RWPE1 (cell line): Measurements from ENCODE around the gene CPED1.
"Not testable (repeated sequence)": the region's sequence is repeated elsewhere in the genome, so short reads cannot be mapped to it uniquely, and the experiment has no call there.

Experiments
- CTCF ChIA-PET: fragments of 350-600 bp; sonication (Branson Sonifier 250); formaldehyde crosslinking; extraction: SDS; loops from one replicate; lab custom pipeline; 2021; lab: Yijun Ruan, JAX
- POLR2A ChIA-PET: fragments of 400-600 bp; formaldehyde crosslinking; extraction: SDS; loops from one replicate; lab custom pipeline; 2020; ENCODE audit warnings: antibody characterized with exemption; ENCODE audit not compliant: low non-redundant PET; lab: Yijun Ruan, JAX
- DNase-seq: peaks from one replicate; pipeline ENCODE4 v3.0.0; 2012; ENCODE audit warnings: low spot score
- H3K27ac ChIP-seq: fragments of 450-650 bp; 2 replicates; pipeline ENCODE4 v1.5.1; 2017
- CTCF ChIP-seq: fragments of 450-650 bp; conservative IDR thresholded peaks from 2 replicates; pipeline ENCODE4 v1.5.1; 2017; ENCODE audit warnings: low read depth, mild to moderate bottlenecking

CPED1 gene

GRCh38 chr7:120966961-120967360, 21.6 kb upstream of the CPED1 start:
- CTCF ChIA-PET: no interaction called here
- no peak for DNase-seq
- POLR2A ChIA-PET: no interaction called here
- H3K27ac ChIP-seq: no peak overlapping the region
- no peak for TF ChIP-seq CTCF

DNA sequence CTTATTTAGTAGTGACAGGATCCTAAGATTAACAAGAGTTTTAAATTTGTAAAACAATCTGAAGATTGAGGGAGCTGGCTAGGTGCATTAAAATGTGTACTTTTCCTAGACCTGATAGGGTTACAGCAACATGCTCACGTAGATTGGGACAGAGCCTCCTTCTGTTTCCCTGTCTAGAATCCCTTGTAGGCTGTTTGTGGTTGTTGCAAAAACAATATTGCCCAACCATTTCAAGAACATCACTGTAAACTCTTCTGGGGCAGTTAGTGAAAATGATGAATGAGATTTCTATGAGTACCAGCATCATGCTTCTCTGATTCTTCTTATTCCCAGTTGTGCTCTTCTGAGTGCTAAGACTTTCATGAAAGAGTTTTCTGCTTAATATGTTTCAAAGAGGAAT, 14.7 kb upstream of the CPED1 start:
- H3K27ac ChIP-seq: no peak overlapping the region
- ChIA-PET CTCF (no interaction called here), POLR2A (no interaction called here)
- DNase-seq: no peak
- TF ChIP-seq CTCF: no peak

DNA sequence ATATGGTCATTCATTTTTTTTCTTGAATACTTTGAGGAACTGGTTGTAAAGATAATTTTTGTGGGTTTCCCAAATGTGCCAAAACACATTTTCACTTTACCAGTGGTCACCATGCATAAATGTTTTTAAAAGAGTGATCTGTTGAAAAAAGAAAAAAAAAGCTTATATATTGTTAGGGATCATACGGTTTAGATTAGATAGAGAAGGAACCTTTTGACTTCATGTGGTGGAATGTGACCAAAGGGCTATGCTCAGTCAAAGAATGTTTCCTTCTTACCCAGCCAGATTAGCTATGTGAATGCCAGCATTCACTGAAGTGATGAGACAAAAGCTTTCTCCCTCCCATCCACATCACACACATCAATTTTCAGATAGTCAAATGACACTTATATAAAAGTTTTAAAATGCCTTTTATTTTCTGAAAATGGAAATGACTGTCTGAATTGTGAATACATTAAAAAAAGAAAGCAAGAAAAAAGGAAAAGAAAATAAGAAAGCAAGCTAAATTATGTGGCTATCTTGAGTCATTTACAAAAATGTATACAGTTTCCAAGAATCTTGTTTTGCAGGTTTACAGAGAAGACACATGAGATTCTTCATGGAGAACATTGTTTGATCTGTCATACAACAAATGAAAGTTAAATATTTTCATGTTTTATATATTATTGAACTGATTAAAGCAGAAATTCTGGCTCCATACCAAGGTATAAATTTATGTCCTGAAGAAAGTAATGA, 8.6 kb upstream of the CPED1 start:
- POLR2A ChIA-PET: interaction anchor here (0.6 kb wide), 1 partner anchor 30 kb away, joined by 7 read pairs; the partner anchor contains the start of gene ING3
- CTCF ChIA-PET: interaction anchor here (0.7 kb wide), 1 partner anchor 299 kb away, joined by 6 read pairs; no protein-coding TSS in a partner anchor

GRCh38 chr7:120981117-120981516, 7.4 kb upstream of the CPED1 start:
- TF ChIP-seq CTCF: no peak
- no peak overlapping the region for H3K27ac ChIP-seq
- CTCF ChIA-PET: no interaction called here
- POLR2A ChIA-PET: no interaction called here
- no peak for DNase-seq

More for the DNA sequence above, 8.6 kb upstream of the CPED1 start:
- TF ChIP-seq CTCF: no peak
- no peak overlapping the region for H3K27ac ChIP-seq
- DNase-seq: no peak

DNA sequence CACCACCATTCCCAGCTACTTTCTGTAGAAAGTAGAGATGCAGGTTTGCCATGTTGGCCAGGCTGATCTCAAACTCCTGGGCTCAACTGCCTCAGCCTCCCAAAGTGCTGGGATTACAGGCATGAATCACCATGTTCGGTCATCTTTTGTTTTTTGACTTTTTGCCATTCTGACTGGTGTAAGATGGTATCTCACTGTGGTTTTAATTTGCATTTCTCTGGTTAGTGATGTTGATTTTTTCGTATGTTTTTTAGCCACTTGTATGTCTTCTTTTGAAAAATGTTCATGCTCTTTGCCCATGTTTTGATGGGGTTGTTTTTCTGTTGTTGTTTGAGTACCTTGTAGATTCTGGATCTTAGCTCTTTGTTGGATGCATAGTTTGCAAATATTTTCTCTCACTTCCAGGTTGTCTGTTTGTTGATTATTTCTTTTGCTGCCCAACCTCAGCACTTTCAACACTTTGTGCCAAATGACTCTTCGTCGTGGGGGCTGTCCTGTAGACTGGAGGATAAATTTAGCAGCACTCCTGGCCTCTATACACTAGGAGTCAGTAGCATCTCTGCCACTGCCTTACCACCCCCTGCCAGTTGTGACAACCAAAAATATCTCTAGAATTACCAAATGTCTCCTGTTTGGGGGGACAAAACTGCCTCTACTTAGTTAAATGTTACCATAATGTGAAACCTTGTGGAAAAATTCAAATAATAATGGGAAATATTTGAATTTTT, 6.5 kb upstream of the CPED1 start:
- no peak overlapping the region for H3K27ac ChIP-seq
- ChIA-PET POLR2A (no interaction called here), CTCF (interaction anchor here (0.6 kb wide), 1 partner anchor 109 kb away, joined by 3 read pairs; no protein-coding TSS in a partner anchor)
- no peak for TF ChIP-seq CTCF
- no peak for DNase-seq

GRCh38 chr7:120983592-120983991, 4.9 kb upstream of the CPED1 start:
- CTCF ChIA-PET, POLR2A ChIA-PET, H3K27ac ChIP-seq, DNase-seq: not testable (repeated sequence)

GRCh38 chr7:120984406-120984805, 4.1 kb upstream of the CPED1 start:
- TF ChIP-seq CTCF: no peak
- ChIA-PET POLR2A (no interaction called here), CTCF (no interaction called here)
- H3K27ac ChIP-seq: no peak overlapping the region
- no peak for DNase-seq
